HepG2 (cell line): ENCODE measurements around the gene G6PC3. TPM values are rescaled to one million over a fixed set of nuclear protein-coding genes. Genes with fewer than 3 reads are reported as not detected.

Source experiments
- CSRNP2 ChIP-seq: sonication (generic); formaldehyde crosslinking; conservative IDR thresholded peaks from 2 replicates; pipeline ENCODE4 v1.8.0; 2022; ENCODE audit warnings: low read depth, missing genetic modification reagents
- DNMT1 ChIP-seq: sonication (generic); formaldehyde crosslinking; IDR thresholded peaks from 2 replicates; pipeline ENCODE4 v1.5.1; 2020; ENCODE audit warnings: mild to moderate bottlenecking, missing genetic modification reagents
- ETV6 ChIP-seq: sonication (generic); formaldehyde crosslinking; conservative IDR thresholded peaks from 2 replicates; pipeline ENCODE4 v1.4.0; 2020; ENCODE audit warnings: missing genetic modification reagents
- HNF1A ChIP-seq, 2 experiments: sonication (generic) in 1 of 2; formaldehyde crosslinking in 1 of 2; IDR thresholded peaks; 2 replicates each; pipeline versions ENCODE4 v1.4.0 to v1.6.1; 2016 to 2020; ENCODE audit warnings: borderline replicate concordance in 1 of 2, low read depth in 1 of 2, mild to moderate bottlenecking in 1 of 2, missing genetic modification reagents in 1 of 2
- HOXD1 ChIP-seq: sonication (generic); formaldehyde crosslinking; IDR thresholded peaks from 2 replicates; pipeline ENCODE4 v1.5.0; 2020; ENCODE audit warnings: missing genetic modification reagents
- IRX3 ChIP-seq: sonication (generic); formaldehyde crosslinking; IDR thresholded peaks from 2 replicates; pipeline ENCODE4 v1.8.1; 2023; ENCODE audit warnings: mild to moderate bottlenecking, low read depth, missing genetic modification reagents, borderline replicate concordance
- MTA3 ChIP-seq: sonication (generic); formaldehyde crosslinking; IDR thresholded peaks from 2 replicates; pipeline ENCODE4 v1.4.0; 2020; ENCODE audit warnings: missing genetic modification reagents
- RBM39 ChIP-seq: fragments of 200-400 bp; formaldehyde crosslinking; IDR thresholded peaks from one replicate; pipeline ENCODE4 v1.6.1; 2018; ENCODE audit warnings: antibody characterized with exemption, mild to moderate bottlenecking, low read depth, low read length; ENCODE audit not compliant: poor library complexity, severe bottlenecking
- SIN3A ChIP-seq: IDR thresholded peaks from 2 replicates; pipeline ENCODE4 v1.6.1; 2011; ENCODE audit warnings: low read depth, mild to moderate bottlenecking, control low read depth, low read length, borderline replicate concordance
- SIX1 ChIP-seq: sonication (generic); formaldehyde crosslinking; IDR thresholded peaks from 2 replicates; pipeline ENCODE4 v1.4.0; 2020; ENCODE audit warnings: missing genetic modification reagents, borderline replicate concordance
- TSC22D2 ChIP-seq: sonication (generic); formaldehyde crosslinking; IDR thresholded peaks from 2 replicates; pipeline ENCODE4 v1.5.1; 2020; ENCODE audit warnings: missing genetic modification reagents, mild to moderate bottlenecking, borderline replicate concordance
- ZEB1 ChIP-seq: IDR thresholded peaks from 2 replicates; pipeline ENCODE4 v1.6.1; 2012; ENCODE audit warnings: mild to moderate bottlenecking, low read depth, inconsistent platforms; ENCODE audit not compliant: insufficient replicate concordance
- ZNF547 ChIP-seq: sonication (generic); formaldehyde crosslinking; IDR thresholded peaks from 2 replicates; pipeline ENCODE4 v1.5.1; 2020; ENCODE audit warnings: mild to moderate bottlenecking, missing genetic modification reagents
- ZNF737 ChIP-seq: sonication (generic); formaldehyde crosslinking; IDR thresholded peaks from 2 replicates; pipeline ENCODE4 v1.5.0; 2020; ENCODE audit warnings: missing genetic modification reagents, mild to moderate bottlenecking, borderline replicate concordance
- polyA plus RNA-seq, 8 experiments: library from polyadenylated mRNA; depleted of rRNA in 3 of 8; stranded (reverse) in 7 of 8; unstranded in 1 of 8; fragments of >200 nt; fragmentation: Illumina TruSeq in 4 of 8; extraction: Trizol in 4 of 8; gene quantifications; 2 replicates each; pipeline versions ENCODE4 v1.2.1 to v1.2.3, GENCODE V29; 2011 to 2016; ENCODE audit warnings: low read depth in 4 of 8, missing spikeins in 1 of 8, mixed read lengths in 1 of 8; ENCODE audit not compliant: insufficient read depth in 1 of 8
- total RNA-seq, 5 experiments: library from RNA; depleted of rRNA; stranded (reverse); fragments of >200 nt; fragmentation: Illumina TruSeq; extraction: Trizol; gene quantifications; 2 replicates each; pipeline ENCODE4 v1.2.3, GENCODE V29; 2016; ENCODE audit warnings: low read depth in 1 of 5
- TF ChIP-seq, protein P1 (sequence below): sonication (generic); formaldehyde crosslinking; IDR thresholded peaks from 2 replicates; pipeline ENCODE4 v1.9.0; 2021; ENCODE audit warnings: missing genetic modification reagents, borderline replicate concordance
- TF ChIP-seq, protein P2 (sequence below): sonication (generic); formaldehyde crosslinking; IDR thresholded peaks from 2 replicates; pipeline ENCODE4 v1.5.0; 2020; ENCODE audit warnings: missing genetic modification reagents

Gene G6PC3
- total and polyA plus RNA-seq, 2 of the 13 experiments (the other 11 are each of a cell fraction or from before 2014, with no cell fraction given), result 38.5 to 75.8 TPM

- TF ChIP-seq HNF1A (IDR thresholded peaks at IDR 0.05; ENCODE audit: low read depth), result no peak
- TF ChIP-seq HNF1A (CRISPR knock-in tag; IDR thresholded peaks at IDR 0.05; ENCODE audit: borderline replicate concordance), result no peak
- TF ChIP-seq, protein P1, sequence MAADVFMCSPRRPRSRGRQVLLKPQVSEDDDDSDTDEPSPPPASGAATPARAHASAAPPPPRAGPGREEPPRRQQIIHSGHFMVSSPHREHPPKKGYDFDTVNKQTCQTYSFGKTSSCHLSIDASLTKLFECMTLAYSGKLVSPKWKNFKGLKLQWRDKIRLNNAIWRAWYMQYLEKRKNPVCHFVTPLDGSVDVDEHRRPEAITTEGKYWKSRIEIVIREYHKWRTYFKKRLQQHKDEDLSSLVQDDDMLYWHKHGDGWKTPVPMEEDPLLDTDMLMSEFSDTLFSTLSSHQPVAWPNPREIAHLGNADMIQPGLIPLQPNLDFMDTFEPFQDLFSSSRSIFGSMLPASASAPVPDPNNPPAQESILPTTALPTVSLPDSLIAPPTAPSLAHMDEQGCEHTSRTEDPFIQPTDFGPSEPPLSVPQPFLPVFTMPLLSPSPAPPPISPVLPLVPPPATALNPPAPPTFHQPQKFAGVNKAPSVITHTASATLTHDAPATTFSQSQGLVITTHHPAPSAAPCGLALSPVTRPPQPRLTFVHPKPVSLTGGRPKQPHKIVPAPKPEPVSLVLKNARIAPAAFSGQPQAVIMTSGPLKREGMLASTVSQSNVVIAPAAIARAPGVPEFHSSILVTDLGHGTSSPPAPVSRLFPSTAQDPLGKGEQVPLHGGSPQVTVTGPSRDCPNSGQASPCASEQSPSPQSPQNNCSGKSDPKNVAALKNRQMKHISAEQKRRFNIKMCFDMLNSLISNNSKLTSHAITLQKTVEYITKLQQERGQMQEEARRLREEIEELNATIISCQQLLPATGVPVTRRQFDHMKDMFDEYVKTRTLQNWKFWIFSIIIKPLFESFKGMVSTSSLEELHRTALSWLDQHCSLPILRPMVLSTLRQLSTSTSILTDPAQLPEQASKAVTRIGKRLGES (CRISPR knock-in tag), result no peak
- 0 out of 2 replicates have a peak, but pooled peaks have one; percentile 31 for TF ChIP-seq IRX3
- no peak for TF ChIP-seq SIN3A
- peak; percentile 0 for TF ChIP-seq RBM39
- TF ChIP-seq ZNF547 (CRISPR knock-in tag), result no peak
- no peak for TF ChIP-seq MTA3 (CRISPR knock-in tag)
- TF ChIP-seq SIX1 (CRISPR knock-in tag), result no peak
- no peak for TF ChIP-seq ZEB1
- no peak for TF ChIP-seq TSC22D2 (CRISPR knock-in tag)
- TF ChIP-seq ZNF737 (CRISPR knock-in tag), result 0 out of 2 replicates have a peak, but pooled peaks have one; percentile 20
- no peak for TF ChIP-seq ETV6 (CRISPR knock-in tag)
- no peak for TF ChIP-seq DNMT1 (CRISPR knock-in tag)
- TF ChIP-seq, protein P2, sequence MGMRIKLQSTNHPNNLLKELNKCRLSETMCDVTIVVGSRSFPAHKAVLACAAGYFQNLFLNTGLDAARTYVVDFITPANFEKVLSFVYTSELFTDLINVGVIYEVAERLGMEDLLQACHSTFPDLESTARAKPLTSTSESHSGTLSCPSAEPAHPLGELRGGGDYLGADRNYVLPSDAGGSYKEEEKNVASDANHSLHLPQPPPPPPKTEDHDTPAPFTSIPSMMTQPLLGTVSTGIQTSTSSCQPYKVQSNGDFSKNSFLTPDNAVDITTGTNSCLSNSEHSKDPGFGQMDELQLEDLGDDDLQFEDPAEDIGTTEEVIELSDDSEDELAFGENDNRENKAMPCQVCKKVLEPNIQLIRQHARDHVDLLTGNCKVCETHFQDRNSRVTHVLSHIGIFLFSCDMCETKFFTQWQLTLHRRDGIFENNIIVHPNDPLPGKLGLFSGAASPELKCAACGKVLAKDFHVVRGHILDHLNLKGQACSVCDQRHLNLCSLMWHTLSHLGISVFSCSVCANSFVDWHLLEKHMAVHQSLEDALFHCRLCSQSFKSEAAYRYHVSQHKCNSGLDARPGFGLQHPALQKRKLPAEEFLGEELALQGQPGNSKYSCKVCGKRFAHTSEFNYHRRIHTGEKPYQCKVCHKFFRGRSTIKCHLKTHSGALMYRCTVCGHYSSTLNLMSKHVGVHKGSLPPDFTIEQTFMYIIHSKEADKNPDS (CRISPR knock-in tag), result no peak
- TF ChIP-seq CSRNP2 (CRISPR knock-in tag), result no peak
- TF ChIP-seq HOXD1 (CRISPR knock-in tag), result no peak
Measured at GRCh38 chr17:44097110-44097958, 26.8 kb downstream of the G6PC3 start (continued).
